OCI-LY3 (cell line): Measurements from ENCODE around the gene MYB.
"Not testable (repeated sequence)": the region's sequence is repeated elsewhere in the genome, so short reads cannot be mapped to it uniquely, and the experiment has no call there.

Experiments
- H2AFZ ChIP-seq: fragments of 200-600, 300-600 bp; shearing (Covaris generic); 2 replicates; pipeline ENCODE4 v1.6.0; 2014; ENCODE audit warnings: antibody characterized with exemption, low read depth, low read length
- H3K27ac ChIP-seq: fragments of 200-600, 300-600 bp; sonication (generic); 2 replicates; pipeline ENCODE4 v1.5.1; 2014; ENCODE audit warnings: mild to moderate bottlenecking, low read length, moderate library complexity, mixed read lengths
- H3K27me3 ChIP-seq: fragments of 200-600, 300-600 bp; sonication (generic); 2 replicates; pipeline ENCODE4 v1.6.1; 2014; ENCODE audit warnings: low read depth, low read length, mixed read lengths
- H3K36me3 ChIP-seq: fragments of 200-600, 300-600 bp; sonication (generic); replicated peaks from 2 replicates; pipeline ENCODE3; 2014; ENCODE audit warnings: low read depth, low read length, mixed read lengths
- H3K4me1 ChIP-seq: fragments of 300-600, 200-600 bp; sonication (generic); 2 replicates; pipeline ENCODE4 v1.6.1; 2014; ENCODE audit warnings: low read length, mixed read lengths
- H3K4me2 ChIP-seq: fragments of 200-600, 300-600 bp; sonication (generic); 2 replicates; pipeline ENCODE4 v1.6.1; 2014; ENCODE audit warnings: low read length, mixed read lengths
- H3K4me3 ChIP-seq: fragments of 300-600, 200-600 bp; sonication (generic); 2 replicates; pipeline ENCODE4 v1.5.1; 2014; ENCODE audit warnings: antibody characterized with exemption, mild to moderate bottlenecking, low read length, moderate library complexity
- H3K79me2 ChIP-seq: fragments of 300-600, 200-600 bp; shearing (Covaris generic); 2 replicates; pipeline ENCODE4 v1.6.1; 2014; ENCODE audit warnings: mild to moderate bottlenecking, low read length, mixed read lengths
- H3K9ac ChIP-seq: fragments of 300-600, 200-600 bp; shearing (Covaris generic); 2 replicates; pipeline ENCODE4 v1.6.0; 2014; ENCODE audit warnings: mild to moderate bottlenecking, low read length, moderate library complexity
- H3K9me3 ChIP-seq: fragments of 200-600, 300-600 bp; shearing (Covaris generic); 2 replicates; pipeline ENCODE4 v1.6.1; 2014; ENCODE audit warnings: low read length, mixed read lengths; ENCODE audit not compliant: insufficient read depth
- H4K20me1 ChIP-seq: fragments of 200-600, 300-600 bp; sonication (generic); 2 replicates; pipeline ENCODE4 v1.6.1; 2016; ENCODE audit warnings: low read length, mixed read lengths; ENCODE audit not compliant: insufficient read depth
- EZH2phosphoT487 ChIP-seq: fragments of 200-600 bp; shearing (Covaris generic); IDR thresholded peaks from 2 replicates; pipeline ENCODE4 v1.6.1; 2018; ENCODE audit warnings: antibody characterized with exemption, mixed run types, low read depth
- TF ChIP-seq, protein P1 (sequence below): fragments of 200-600, 300-600 bp; sonication (generic); IDR thresholded peaks from 2 replicates; pipeline ENCODE4 v1.5.1; 2014; ENCODE audit warnings: antibody characterized with exemption, low read length, low read depth

The MYB gene

DNA sequence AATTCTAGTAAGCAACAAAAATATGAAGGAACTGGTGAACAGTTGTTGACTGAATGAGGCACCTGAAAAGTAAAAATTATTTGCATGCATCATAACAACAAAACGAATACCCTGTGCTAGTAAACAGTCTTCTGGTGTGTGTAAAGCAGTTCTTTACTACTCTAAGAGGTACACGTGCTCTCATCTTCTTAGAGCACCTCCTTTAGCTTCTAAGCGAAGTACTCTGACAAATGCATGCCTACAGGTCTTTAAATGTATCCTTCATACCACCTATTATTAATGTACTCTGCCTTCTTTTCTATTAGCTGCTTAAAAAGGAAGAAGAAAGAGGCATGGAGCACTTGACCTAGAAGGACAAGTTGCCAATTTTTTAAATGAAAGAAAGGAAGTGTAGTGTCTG is 32.2 kb upstream of the MYB start:
- Histone ChIP-seq H3K79me2 (peaks cover 19% of the 10 kb centered on the region), H3K4me2 (no peak overlapping the region), H3K9ac (no peak overlapping the region), H3K36me3 (peaks cover 24% of the 10 kb centered on the region), H3K9me3 (no peaks in the 10 kb centered on the region), H2AFZ (no peak overlapping the region), H3K27ac (no peak overlapping the region), H3K4me3 (no peak overlapping the region), H4K20me1 (peaks cover 4% of the 10 kb centered on the region; the same call in 1 of the 2 replicates), H3K4me1 (peaks cover 37% of the 10 kb centered on the region), H3K27me3 (no peaks in the 10 kb centered on the region)
- TF ChIP-seq, protein P1, sequence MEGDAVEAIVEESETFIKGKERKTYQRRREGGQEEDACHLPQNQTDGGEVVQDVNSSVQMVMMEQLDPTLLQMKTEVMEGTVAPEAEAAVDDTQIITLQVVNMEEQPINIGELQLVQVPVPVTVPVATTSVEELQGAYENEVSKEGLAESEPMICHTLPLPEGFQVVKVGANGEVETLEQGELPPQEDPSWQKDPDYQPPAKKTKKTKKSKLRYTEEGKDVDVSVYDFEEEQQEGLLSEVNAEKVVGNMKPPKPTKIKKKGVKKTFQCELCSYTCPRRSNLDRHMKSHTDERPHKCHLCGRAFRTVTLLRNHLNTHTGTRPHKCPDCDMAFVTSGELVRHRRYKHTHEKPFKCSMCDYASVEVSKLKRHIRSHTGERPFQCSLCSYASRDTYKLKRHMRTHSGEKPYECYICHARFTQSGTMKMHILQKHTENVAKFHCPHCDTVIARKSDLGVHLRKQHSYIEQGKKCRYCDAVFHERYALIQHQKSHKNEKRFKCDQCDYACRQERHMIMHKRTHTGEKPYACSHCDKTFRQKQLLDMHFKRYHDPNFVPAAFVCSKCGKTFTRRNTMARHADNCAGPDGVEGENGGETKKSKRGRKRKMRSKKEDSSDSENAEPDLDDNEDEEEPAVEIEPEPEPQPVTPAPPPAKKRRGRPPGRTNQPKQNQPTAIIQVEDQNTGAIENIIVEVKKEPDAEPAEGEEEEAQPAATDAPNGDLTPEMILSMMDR = no peak
- TF ChIP-seq EZH2phosphoT487 = no peak

- no peak overlapping the region for H2AFZ ChIP-seq
- H4K20me1 ChIP-seq = peaks cover 4% of the 10 kb centered on the region; the same call in 1 of the 2 replicates
- peaks cover 24% of the 10 kb centered on the region for H3K36me3 ChIP-seq
- H3K9me3 ChIP-seq = no peaks in the 10 kb centered on the region
- no peak overlapping the region for H3K4me3 ChIP-seq
- H3K9ac ChIP-seq = no peak overlapping the region
- H3K4me2 ChIP-seq = no peak overlapping the region
- H3K79me2 ChIP-seq = peaks cover 14% of the 10 kb centered on the region
- peaks cover 32% of the 10 kb centered on the region for H3K4me1 ChIP-seq
- no peak for TF ChIP-seq EZH2phosphoT487
- TF ChIP-seq, protein P1 = no peak
- H3K27me3 ChIP-seq = no peaks in the 10 kb centered on the region
- no peak overlapping the region for H3K27ac ChIP-seq
These were observed 31.7 kb upstream of the MYB start for GRCh38 chr6:135149376-135149775.

- H3K36me3 ChIP-seq = peaks cover 27% of the 10 kb centered on the region
- not testable (repeated sequence) for H4K20me1 ChIP-seq, H3K27me3 ChIP-seq, H3K9ac ChIP-seq, H3K4me2 ChIP-seq, H3K4me3 ChIP-seq, H3K9me3 ChIP-seq, H3K27ac ChIP-seq, H2AFZ ChIP-seq
- H3K79me2 ChIP-seq = peaks cover 12% of the 10 kb centered on the region; the same call in 1 of the 2 replicates
- peaks cover 21% of the 10 kb centered on the region for H3K4me1 ChIP-seq
These were observed 30.6 kb upstream of the MYB start for GRCh38 chr6:135150481-135150880.

DNA sequence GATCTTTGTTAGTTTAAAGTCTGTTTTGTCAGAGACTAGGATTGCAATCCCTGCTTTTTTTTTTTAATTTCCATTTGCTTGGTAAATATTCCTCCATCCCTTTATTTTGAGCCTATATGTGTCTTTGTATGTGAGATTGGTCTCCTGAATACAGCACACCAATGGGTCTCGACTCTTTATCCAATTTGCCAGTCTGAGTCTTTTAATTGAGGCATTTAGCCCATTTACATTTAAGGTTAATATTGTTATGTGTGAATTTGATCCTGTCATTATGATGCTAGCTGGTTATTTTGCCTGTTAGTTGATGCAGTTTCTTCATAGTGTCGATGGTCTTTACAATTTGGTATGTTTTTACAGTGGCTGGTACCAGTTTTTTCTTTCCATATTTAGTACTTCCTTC is 27.0 kb upstream of the MYB start:
- H3K4me3 ChIP-seq, H3K27ac ChIP-seq: not testable (repeated sequence)

GRCh38 chr6:135158397-135158796 is 22.7 kb upstream of the MYB start:
- Histone ChIP-seq H3K4me1 (peaks cover 17% of the 10 kb centered on the region), H3K9ac (no peak overlapping the region), H3K9me3 (no peaks in the 10 kb centered on the region), H3K4me3 (no peak overlapping the region), H3K27ac (no peak overlapping the region), H3K4me2 (no peak overlapping the region), H3K79me2 (peaks cover 23% of the 10 kb centered on the region), H2AFZ (no peak overlapping the region), H3K27me3 (no peaks in the 10 kb centered on the region), H4K20me1 (peaks cover 14% of the 10 kb centered on the region), H3K36me3 (peaks cover 66% of the 10 kb centered on the region)
- TF ChIP-seq, protein P1 = no peak
- no peak for TF ChIP-seq EZH2phosphoT487

More for the DNA sequence above, 27.0 kb upstream of the MYB start:
- H2AFZ ChIP-seq, H3K4me2 ChIP-seq, H3K27me3 ChIP-seq, H3K9ac ChIP-seq, H3K79me2 ChIP-seq, H3K9me3 ChIP-seq, H4K20me1 ChIP-seq, H3K4me1 ChIP-seq: not testable (repeated sequence)
- H3K36me3 ChIP-seq = peaks cover 31% of the 10 kb centered on the region
